CD4-positive, CD25-positive, alpha-beta regulatory T cell (primary cell): ENCODE results near the gene RAB40B. TPM values are rescaled to one million over a fixed set of nuclear protein-coding genes. Genes with fewer than 3 reads are reported as not detected.

Experiments
- ATAC-seq, 2 donors: fragments of 150-1000 bp; cut with Tn5 transposase; one replicate each; pipeline ENCODE4 v1.10.0; 2021; ENCODE audit warnings: low read depth in 2 of 2, moderate number of reproducible peaks in 2 of 2, moderate library complexity in 1 of 2
- DNase-seq, 3 donors: peaks; one replicate each; pipeline versions ENCODE4 v3.0.0 to v3.0.0-alpha.2; 2012 to 2022; ENCODE audit warnings: mixed read lengths in 1 of 3
- H3K27ac ChIP-seq: one replicate; pipeline ENCODE4 v1.7.0; 2013; ENCODE audit warnings: mild to moderate bottlenecking, low read length; ENCODE audit not compliant: insufficient read depth, poor library complexity, severe bottlenecking
- H3K27me3 ChIP-seq: one replicate; pipeline ENCODE4 v1.7.0; 2013; ENCODE audit warnings: low read length; ENCODE audit not compliant: control insufficient read depth, insufficient read depth
- H3K36me3 ChIP-seq: one replicate; pipeline ENCODE4 v1.7.0; 2013; ENCODE audit warnings: mild to moderate bottlenecking, low read length, moderate library complexity; ENCODE audit not compliant: control insufficient read depth, insufficient read depth
- H3K4me1 ChIP-seq: 2 replicates; pipeline ENCODE4 v1.7.0; 2013; ENCODE audit warnings: mild to moderate bottlenecking, low read length; ENCODE audit not compliant: insufficient read depth, control insufficient read depth, poor library complexity, severe bottlenecking
- H3K4me3 ChIP-seq: one replicate; pipeline ENCODE4 v1.7.0; 2013; ENCODE audit warnings: low read depth, mild to moderate bottlenecking, low read length, moderate library complexity
- H3K9me3 ChIP-seq, 2 experiments: 1 replicate in 1 of 2; 2 replicates in 1 of 2; pipeline ENCODE4 v1.7.0; 2013; ENCODE audit warnings: low read length in 2 of 2, mild to moderate bottlenecking in 1 of 2, moderate library complexity in 1 of 2; ENCODE audit not compliant: control insufficient read depth in 2 of 2
- H3K27ac Mint-ChIP-seq, 3 donors: one replicate each; pipeline ENCODE4 v1.8.0; 2020 to 2022; ENCODE audit warnings: mild to moderate bottlenecking in 3 of 3, mixed read lengths in 3 of 3, moderate library complexity in 2 of 3
- H3K27me3 Mint-ChIP-seq: one replicate; pipeline ENCODE4 v1.8.0; 2022; ENCODE audit warnings: mild to moderate bottlenecking, mixed read lengths
- H3K36me3 Mint-ChIP-seq: one replicate; pipeline ENCODE4 v1.8.0; 2020; ENCODE audit warnings: mixed read lengths
- H3K4me1 Mint-ChIP-seq, 4 donors: one replicate each; pipeline ENCODE4 v1.8.0; 2020 to 2022; ENCODE audit warnings: mixed read lengths in 4 of 4, mild to moderate bottlenecking in 1 of 4
- H3K4me3 Mint-ChIP-seq, 4 donors: one replicate each; pipeline ENCODE4 v1.8.0; 2020 to 2022; ENCODE audit warnings: mild to moderate bottlenecking in 4 of 4, mixed read lengths in 4 of 4, moderate library complexity in 3 of 4
- H3K9me3 Mint-ChIP-seq, 7 donors: one replicate each; pipeline ENCODE4 v1.8.0; 2020 to 2022; ENCODE audit warnings: mixed read lengths in 7 of 7, mild to moderate bottlenecking in 3 of 7, moderate library complexity in 2 of 7
- polyA plus RNA-seq, 4 donors: library from polyadenylated mRNA; unstranded; fragments of 300-500 nt; fragmentation: Illumina TruSeq; gene quantifications; one replicate each; pipeline ENCODE4 v1.2.3, GENCODE V29; 2021
- total RNA-seq: library from RNA; stranded (reverse); gene quantifications from one replicate; pipeline ENCODE4 v1.2.3, GENCODE V29; 2022

RAB40B gene
- total and polyA plus RNA-seq, 5 donors from 2014 or later, result 2.2 to 5.3 (median 4.1) TPM

DNA sequence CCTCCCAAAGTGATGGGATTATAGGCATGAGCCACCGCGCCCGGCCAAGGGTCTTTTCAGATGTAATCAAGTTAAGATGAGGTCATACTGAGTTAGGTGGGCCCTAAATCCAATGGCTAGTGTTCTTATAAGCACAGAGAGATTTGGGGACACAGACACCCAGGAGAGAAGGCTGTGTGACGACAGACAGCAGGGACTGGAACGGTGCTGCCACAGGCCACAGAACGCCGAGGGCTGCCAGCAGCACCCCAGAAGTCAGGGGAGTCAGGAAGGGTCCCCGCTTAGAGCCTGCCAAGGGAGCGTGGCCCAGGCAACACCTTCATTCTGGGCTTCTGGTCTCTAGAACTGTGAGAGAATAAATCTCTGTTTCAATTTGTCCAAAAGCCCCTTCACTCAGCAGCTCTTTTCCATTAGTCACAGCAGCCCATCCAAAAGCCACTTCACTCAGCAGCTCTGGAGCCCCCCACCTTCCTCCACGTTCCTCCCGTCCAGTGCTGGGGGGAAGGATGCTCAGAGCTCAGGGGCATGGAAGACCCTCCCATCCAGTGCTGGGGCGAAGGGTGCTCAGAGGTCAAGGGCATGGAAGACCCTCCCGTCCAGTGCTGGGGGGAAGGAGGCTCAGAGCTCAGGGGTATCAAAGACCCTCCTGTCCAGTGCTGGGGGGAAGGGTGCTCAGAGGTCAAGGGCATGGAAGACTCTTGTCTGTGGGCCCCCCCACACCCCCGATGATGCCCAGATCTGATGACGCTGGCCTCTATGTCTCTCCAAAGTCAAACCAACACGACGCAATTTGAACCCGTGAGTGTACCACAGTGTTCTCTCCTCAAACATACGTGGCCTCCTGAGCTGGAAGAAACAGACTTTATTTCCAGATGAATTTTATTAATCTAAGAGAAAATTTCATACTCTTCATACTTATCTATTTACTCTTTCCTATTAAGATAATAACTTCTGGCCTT lies 11.9 kb downstream of the RAB40B start:
- peaks cover 0 to 4% (median 2%) of the 10 kb centered on the region in 4 donors for H3K4me1 Mint-ChIP-seq
- no peak for ATAC-seq
- Histone ChIP-seq H3K4me1 (no peaks in the 10 kb centered on the region), H3K36me3 (no peaks in the 10 kb centered on the region), H3K27ac (no peak overlapping the region), H3K4me3 (no peak overlapping the region), H3K27me3 (no peaks in the 10 kb centered on the region), H3K9me3 (peaks cover 7 to 9% of the 10 kb centered on the region in 2 experiments)
- no peaks in the 10 kb centered on the region for H3K27me3 Mint-ChIP-seq
- peak overlapping the region in 1 of 4 donors; percentile 84 for H3K4me3 Mint-ChIP-seq
- DNase-seq, result no peak
- H3K36me3 Mint-ChIP-seq, result peaks cover 16% of the 10 kb centered on the region
- H3K27ac Mint-ChIP-seq, result no peak overlapping the region
- H3K9me3 Mint-ChIP-seq, result peaks cover 0 to 9% (median 6%) of the 10 kb centered on the region in 7 donors

DNA sequence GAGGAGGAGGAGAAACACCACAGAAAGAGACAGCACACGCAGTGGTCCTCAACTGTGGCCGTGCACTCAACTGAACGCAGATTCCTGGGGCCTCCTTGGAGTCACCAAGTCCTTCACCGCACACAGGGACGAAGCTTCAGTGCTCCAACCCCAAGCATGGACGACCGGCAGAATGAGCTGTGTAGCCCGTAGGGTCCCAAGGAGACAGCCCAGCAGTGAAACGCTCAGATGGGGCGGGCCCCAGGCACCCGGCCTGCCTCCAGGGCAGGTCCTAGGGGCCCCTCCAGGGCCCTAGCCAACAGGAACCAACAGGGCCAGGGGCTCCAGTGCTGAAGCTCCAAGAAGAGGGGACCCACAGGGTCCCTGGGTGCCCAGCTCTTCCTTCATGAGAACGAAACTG lies 13.2 kb downstream of the RAB40B start:
- Mint-ChIP-seq H3K27ac (no peak overlapping the region), H3K4me1 (peaks cover 0 to 4% (median 2%) of the 10 kb centered on the region in 4 donors), H3K27me3 (no peaks in the 10 kb centered on the region), H3K4me3 (no peak overlapping the region), H3K9me3 (peaks cover 0 to 10% (median 7%) of the 10 kb centered on the region in 7 donors), H3K36me3 (peaks cover 12% of the 10 kb centered on the region)
- Histone ChIP-seq H3K27me3 (no peaks in the 10 kb centered on the region), H3K4me1 (no peaks in the 10 kb centered on the region), H3K36me3 (peaks cover 3% of the 10 kb centered on the region), H3K4me3 (no peak overlapping the region), H3K9me3 (peaks cover 13 to 16% of the 10 kb centered on the region in 2 experiments), H3K27ac (no peak overlapping the region)
- ATAC-seq (no peak), DNase-seq (no peak)

DNA sequence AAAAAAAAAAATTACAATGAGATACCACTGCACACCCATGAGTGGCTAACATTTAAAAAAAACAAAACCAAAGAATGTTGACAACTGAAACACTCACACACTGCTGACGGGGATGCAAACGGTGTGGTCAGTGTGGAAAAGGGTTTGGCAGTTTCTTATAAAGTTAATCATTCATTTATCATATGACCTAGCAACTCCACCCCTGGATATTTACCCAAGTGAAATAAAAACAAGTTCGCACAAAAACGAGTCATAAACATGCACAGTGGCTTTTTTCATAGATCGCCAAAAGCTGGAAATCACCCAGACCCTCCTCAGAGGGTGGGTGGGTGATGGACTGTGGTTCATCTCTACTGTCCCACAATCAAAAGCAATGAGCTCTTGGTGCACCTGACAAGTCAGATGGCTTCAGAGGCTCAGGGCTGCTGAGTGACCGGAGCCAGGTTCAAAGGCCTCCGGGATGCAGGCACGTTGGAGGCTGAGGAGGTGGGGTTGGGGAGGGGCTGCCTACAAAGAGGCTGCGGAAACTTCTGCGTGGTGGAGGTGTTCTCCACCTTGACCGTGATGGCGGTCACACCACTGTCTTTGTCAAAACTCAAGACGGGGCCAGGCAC lies 14.2 kb downstream of the RAB40B start:
- Mint-ChIP-seq H3K4me3 (no peak overlapping the region), H3K36me3 (peaks cover 8% of the 10 kb centered on the region)

DNA sequence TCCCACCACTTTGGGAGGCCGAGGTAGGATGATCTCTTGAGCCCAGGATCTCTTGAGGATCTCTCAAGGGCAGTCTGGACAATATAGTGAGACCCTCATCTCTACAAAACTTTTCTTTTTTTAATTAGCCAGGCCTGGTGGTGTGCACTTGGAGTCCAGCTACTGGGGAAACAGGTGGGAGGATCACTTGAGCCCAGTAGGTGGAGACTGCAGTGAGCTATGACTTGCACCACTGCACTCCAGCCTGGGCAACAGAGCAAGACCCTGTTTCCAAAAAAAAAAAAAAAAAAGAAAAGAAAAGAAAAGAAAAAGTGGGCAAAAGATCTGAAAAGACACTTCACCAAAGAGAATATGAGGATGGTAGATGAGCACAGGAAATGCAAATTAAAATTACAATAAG lies 15.0 kb downstream of the RAB40B start:
- Histone ChIP-seq H3K27me3 (no peaks in the 10 kb centered on the region), H3K4me3 (no peak overlapping the region), H3K27ac (no peak overlapping the region), H3K9me3 (peaks cover 13 to 16% of the 10 kb centered on the region in 2 experiments), H3K4me1 (no peaks in the 10 kb centered on the region), H3K36me3 (peaks cover 3% of the 10 kb centered on the region)
- Mint-ChIP-seq H3K9me3 (peaks cover 0 to 10% (median 7%) of the 10 kb centered on the region in 7 donors), H3K4me1 (peaks cover 0 to 4% (median 0%) of the 10 kb centered on the region in 4 donors), H3K27ac (no peak overlapping the region), H3K36me3 (peaks cover 8% of the 10 kb centered on the region), H3K27me3 (no peaks in the 10 kb centered on the region), H3K4me3 (no peak overlapping the region)
- DNase-seq (no peak), ATAC-seq (no peak)

More for the DNA sequence above, 14.2 kb downstream of the RAB40B start:
- H3K9me3 ChIP-seq, result peaks cover 13 to 16% of the 10 kb centered on the region in 2 experiments
- H3K36me3 ChIP-seq, result peaks cover 3% of the 10 kb centered on the region
- H3K27me3 Mint-ChIP-seq, result no peaks in the 10 kb centered on the region
- H3K4me1 ChIP-seq, result no peaks in the 10 kb centered on the region
- H3K27ac Mint-ChIP-seq, result no peak overlapping the region
- ATAC-seq (no peak), DNase-seq (no peak)
- H3K4me3 ChIP-seq, result no peak overlapping the region
- no peak overlapping the region for H3K27ac ChIP-seq
- H3K27me3 ChIP-seq, result no peaks in the 10 kb centered on the region
- H3K9me3 Mint-ChIP-seq, result peaks cover 0 to 10% (median 7%) of the 10 kb centered on the region in 7 donors
- peaks cover 0 to 4% (median 0%) of the 10 kb centered on the region in 4 donors for H3K4me1 Mint-ChIP-seq

DNA sequence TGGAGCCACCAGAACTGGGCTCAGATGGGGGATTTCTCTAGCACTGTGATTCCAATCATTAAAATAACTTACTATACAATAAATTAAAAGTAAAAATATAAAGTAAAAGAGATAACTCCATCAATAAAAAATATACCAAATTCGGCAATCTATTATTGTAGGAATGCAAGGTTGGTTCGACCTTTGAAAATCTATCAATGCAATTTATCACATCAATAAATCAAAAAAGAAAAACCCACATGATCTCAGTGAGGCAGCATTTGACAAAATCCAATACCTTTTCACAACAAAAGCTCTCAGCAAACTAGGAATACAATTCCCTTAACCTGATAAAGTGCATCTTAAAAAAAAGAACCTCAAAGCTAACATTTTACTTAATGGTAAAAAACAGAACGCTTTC lies 17.0 kb downstream of the RAB40B start:
- H3K4me3 Mint-ChIP-seq, result no peak overlapping the region
- H3K27me3 Mint-ChIP-seq, result no peaks in the 10 kb centered on the region
- no peak for ATAC-seq

DNA sequence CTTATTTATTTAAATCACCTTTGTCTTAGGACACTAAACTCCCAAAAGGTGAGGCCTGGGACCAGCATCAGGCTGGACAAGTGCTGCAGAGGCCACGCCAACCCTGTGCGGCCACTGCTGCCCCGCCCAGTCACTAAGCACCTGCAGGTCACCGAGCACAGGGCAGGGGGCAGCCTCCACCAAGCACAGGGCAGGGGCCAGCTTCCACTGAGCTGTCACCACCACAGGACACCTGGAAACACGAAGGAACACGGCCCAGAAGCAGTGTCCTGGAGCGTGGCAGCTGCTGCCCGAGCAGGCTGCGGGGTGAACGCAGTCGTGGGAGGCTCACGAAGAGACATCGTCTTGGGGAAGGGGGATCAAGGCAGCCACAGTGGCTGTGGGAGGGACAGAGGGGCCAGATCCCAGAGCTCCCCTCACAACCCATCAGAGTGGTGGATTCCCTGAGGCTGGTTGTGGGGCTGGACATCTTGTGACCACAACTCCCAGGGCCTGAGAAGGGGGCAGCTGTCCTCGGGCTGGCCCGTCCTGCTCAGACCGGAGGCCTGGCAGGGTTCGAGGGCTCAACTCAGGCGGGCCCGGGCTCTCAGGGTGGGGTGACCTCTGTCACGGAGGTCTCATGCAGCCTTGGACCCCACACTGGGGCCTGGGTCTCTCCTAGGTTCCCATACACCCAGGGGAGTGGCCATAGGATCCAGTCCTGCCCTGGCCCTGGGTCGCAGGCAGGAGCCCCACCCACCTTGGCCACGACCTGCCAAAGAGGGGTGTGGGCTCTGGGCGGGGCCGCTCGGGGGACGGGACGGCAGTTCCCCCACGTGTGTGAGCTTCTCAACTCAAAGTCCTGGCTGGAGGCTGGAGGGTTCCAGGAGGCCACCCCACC lies 18.7 kb downstream of the RAB40B start:
- Mint-ChIP-seq H3K27ac (no peak overlapping the region), H3K9me3 (peaks cover 0 to 10% (median 7%) of the 10 kb centered on the region in 7 donors), H3K4me1 (no peaks in the 10 kb centered on the region), H3K36me3 (peaks cover 8% of the 10 kb centered on the region), H3K4me3 (no peak overlapping the region), H3K27me3 (no peaks in the 10 kb centered on the region)
- Histone ChIP-seq H3K27ac (no peak overlapping the region), H3K27me3 (no peaks in the 10 kb centered on the region), H3K4me3 (no peak overlapping the region), H3K9me3 (peaks cover 13 to 16% of the 10 kb centered on the region in 2 experiments), H3K36me3 (peaks cover 3% of the 10 kb centered on the region), H3K4me1 (no peaks in the 10 kb centered on the region)
- DNase-seq (no peak), ATAC-seq (no peak)

More for the DNA sequence above, 17.0 kb downstream of the RAB40B start:
- Mint-ChIP-seq H3K36me3 (peaks cover 8% of the 10 kb centered on the region), H3K9me3 (peaks cover 0 to 10% (median 7%) of the 10 kb centered on the region in 7 donors), H3K27ac (no peak overlapping the region), H3K4me1 (no peaks in the 10 kb centered on the region)
- no peak for DNase-seq
- no peak overlapping the region for H3K4me3 ChIP-seq
- no peak overlapping the region for H3K27ac ChIP-seq
- H3K27me3 ChIP-seq, result no peaks in the 10 kb centered on the region
- H3K9me3 ChIP-seq, result peaks cover 13 to 16% of the 10 kb centered on the region in 2 experiments
- H3K36me3 ChIP-seq, result peaks cover 3% of the 10 kb centered on the region
- H3K4me1 ChIP-seq, result no peaks in the 10 kb centered on the region

DNA sequence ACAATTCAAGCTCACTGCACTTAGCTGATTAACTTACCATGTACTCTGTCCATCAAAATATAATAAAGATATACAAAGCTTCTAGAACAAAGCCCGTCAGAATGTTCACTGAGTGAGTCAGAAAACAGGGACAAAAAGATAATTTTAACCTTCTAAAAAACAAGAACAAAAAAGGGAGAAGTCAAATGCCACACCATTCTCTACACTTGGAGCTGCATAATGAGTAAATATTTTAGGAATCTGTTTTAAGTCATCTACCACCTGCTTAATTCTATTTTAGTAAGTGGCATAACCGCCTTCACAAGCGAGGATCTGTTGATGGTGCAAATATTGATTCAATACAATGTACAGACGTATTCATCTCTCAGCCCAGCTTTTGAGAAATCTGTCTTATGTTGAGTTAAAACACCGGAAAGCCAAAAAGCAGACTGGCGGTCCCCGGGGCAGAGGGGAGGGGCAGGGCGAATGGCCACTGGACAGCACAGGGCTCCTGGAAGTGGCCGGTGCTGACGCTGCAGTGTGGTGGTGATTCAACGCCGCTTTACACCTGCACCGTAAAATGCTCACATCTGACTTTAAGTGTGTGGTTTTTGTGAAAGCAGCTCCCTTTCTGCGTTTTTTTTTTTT lies 20.1 kb downstream of the RAB40B start:
- no peaks in the 10 kb centered on the region for H3K4me1 Mint-ChIP-seq
- Histone ChIP-seq H3K4me3 (no peak overlapping the region), H3K9me3 (peaks cover 13 to 16% of the 10 kb centered on the region in 2 experiments), H3K27me3 (no peaks in the 10 kb centered on the region), H3K4me1 (no peaks in the 10 kb centered on the region), H3K27ac (no peak overlapping the region), H3K36me3 (peaks cover 3% of the 10 kb centered on the region)
- H3K27ac Mint-ChIP-seq, result no peak overlapping the region
- H3K36me3 Mint-ChIP-seq, result peaks cover 8% of the 10 kb centered on the region
- ATAC-seq, result no peak
- no peaks in the 10 kb centered on the region for H3K27me3 Mint-ChIP-seq
- H3K4me3 Mint-ChIP-seq, result no peak overlapping the region
- DNase-seq, result no peak
- peaks cover 0 to 10% (median 7%) of the 10 kb centered on the region in 7 donors for H3K9me3 Mint-ChIP-seq
